Tibial nerve (tissue), 4 donors: ENCODE data around the gene RLN3. TPM values are rescaled to one million over a fixed set of nuclear protein-coding genes. Genes with fewer than 3 reads are reported as not detected.

Experiments used
- DNase-seq, 2 donors: peaks; one replicate each; pipeline ENCODE4 v3.0.0-alpha.2; 2019; ENCODE audit warnings: low spot score in 2 of 2
- H3K27ac ChIP-seq, 4 donors: fragments of 200-600 bp; sonication (generic) in 3 of 4; one replicate each; pipeline ENCODE4 v1.5.1; 2017 to 2019; ENCODE audit warnings: mild to moderate bottlenecking in 1 of 4
- H3K27me3 ChIP-seq, 2 donors: fragments of 200-600 bp; sonication (generic) in 1 of 2; one replicate each; pipeline versions ENCODE4 v1.5.1 to v1.6.0; 2017 to 2019
- H3K36me3 ChIP-seq, 3 donors: fragments of 200-600 bp; sonication (generic); one replicate each; pipeline ENCODE4 v1.5.1; 2018 to 2019
- H3K4me1 ChIP-seq, 4 donors: fragments of 200-600 bp; sonication (generic) in 3 of 4; one replicate each; pipeline ENCODE4 v1.5.1; 2017 to 2019
- H3K4me3 ChIP-seq, 4 donors: fragments of 200-600 bp; sonication (generic) in 3 of 4; one replicate each; pipeline ENCODE4 v1.5.1; 2017 to 2019; ENCODE audit warnings: mild to moderate bottlenecking in 1 of 4, moderate library complexity in 1 of 4
- H3K9me3 ChIP-seq, 4 donors: fragments of 200-600 bp; sonication (generic) in 3 of 4; one replicate each; pipeline ENCODE4 v1.5.1; 2017 to 2019
- CTCF ChIP-seq, 5 experiments: fragments of 200-600 bp in 3 of 5; fragments of 450-650 bp in 2 of 5; sonication (generic) in 3 of 5; IDR thresholded peaks; one replicate each; pipeline ENCODE4 v1.5.1; 2016 to 2019; ENCODE audit warnings: antibody characterized with exemption in 5 of 5, mild to moderate bottlenecking in 3 of 5, moderate library complexity in 2 of 5
- EP300 ChIP-seq, 2 donors: sonication (generic); formaldehyde crosslinking; IDR thresholded peaks; one replicate each; pipeline ENCODE4 v1.6.1; 2017; ENCODE audit warnings: antibody characterized with exemption in 2 of 2, mild to moderate bottlenecking in 1 of 2
- POLR2A ChIP-seq, 2 donors: fragments of 450-650 bp; IDR thresholded peaks; one replicate each; pipeline ENCODE4 v1.6.1; 2017; ENCODE audit warnings: antibody characterized with exemption in 2 of 2, mild to moderate bottlenecking in 2 of 2, moderate library complexity in 2 of 2
- whole genome bisulfite sequencing, 2 donors: methylation state at CpG; one replicate each; pipeline ENCODE4 v1.1.5; 2018; 5-methylcytosine and 5-hydroxymethylcytosine counted together
- total RNA-seq, 4 donors: library from RNA; depleted of rRNA; stranded (reverse); fragments of >200 nt; gene quantifications; one replicate each; pipeline ENCODE4 v1.1.0, GENCODE V29; 2016

Gene RLN3
- total RNA-seq, 4 donors from 2014 or later: not detected

- Histone ChIP-seq H3K36me3 (peaks cover 0 to 18% (median 0%) of the 10 kb centered on the region in 3 donors), H3K9me3 (peaks cover 0 to 17% (median 0%) of the 10 kb centered on the region in 4 donors), H3K4me3 (no peak overlapping the region), H3K27ac (no peak overlapping the region), H3K4me1 (peaks cover 0 to 22% (median 5%) of the 10 kb centered on the region in 4 donors), H3K27me3 (peaks cover 2 to 32% of the 10 kb centered on the region in 2 donors)
- TF ChIP-seq POLR2A (IDR thresholded peaks at IDR 0.05): no peak
- TF ChIP-seq EP300 (IDR thresholded peaks at IDR 0.05): no peak
- no peak for TF ChIP-seq CTCF (IDR thresholded peaks at IDR 0.05)
- no peak for DNase-seq
- WGBS, 2 donors: 63 to 66% methylated on average over 11 of the region's 11 CpGs
Measured at GRCh38 chr19:14054721-14055120, 26.8 kb downstream of the RLN3 start.

- H3K9me3 ChIP-seq: peaks cover 0 to 17% (median 0%) of the 10 kb centered on the region in 4 donors
- peaks cover 2 to 39% of the 10 kb centered on the region in 2 donors for H3K27me3 ChIP-seq
- H3K4me1 ChIP-seq: peaks cover 0 to 22% (median 5%) of the 10 kb centered on the region in 4 donors
- no peak for DNase-seq
- no peak overlapping the region for H3K4me3 ChIP-seq
- H3K36me3 ChIP-seq: peaks cover 0 to 18% (median 0%) of the 10 kb centered on the region in 3 donors
- H3K27ac ChIP-seq: no peak overlapping the region
- 79 to 86% methylated on average over 3 of the region's 3 CpGs for WGBS, 2 donors
- TF ChIP-seq CTCF (IDR thresholded peaks at IDR 0.05) (no peak), POLR2A (IDR thresholded peaks at IDR 0.05) (no peak), EP300 (IDR thresholded peaks at IDR 0.05) (no peak)
Measured at GRCh38 chr19:14055396-14055795, 27.4 kb downstream of the RLN3 start.

GRCh38 chr19:14056069-14056666 is 28.2 kb downstream of the RLN3 start:
- no peak overlapping the region for H3K27ac ChIP-seq
- peaks cover 2 to 45% of the 10 kb centered on the region in 2 donors for H3K27me3 ChIP-seq
- H3K9me3 ChIP-seq: peaks cover 0 to 17% (median 0%) of the 10 kb centered on the region in 4 donors
- no peak for TF ChIP-seq EP300 (IDR thresholded peaks at IDR 0.05)
- no peak for TF ChIP-seq CTCF (IDR thresholded peaks at IDR 0.05)
- TF ChIP-seq POLR2A (IDR thresholded peaks at IDR 0.05): no peak
- H3K4me3 ChIP-seq: no peak overlapping the region
- peaks cover 0 to 22% (median 5%) of the 10 kb centered on the region in 4 donors for H3K4me1 ChIP-seq
- peaks cover 0 to 18% (median 0%) of the 10 kb centered on the region in 3 donors for H3K36me3 ChIP-seq
- WGBS, 2 donors: 91 to 93% methylated on average over 9 of the region's 10 CpGs
- no peak for DNase-seq

GRCh38 chr19:14056741-14057356 is 28.9 kb downstream of the RLN3 start:
- Histone ChIP-seq H3K36me3 (peaks cover 0 to 14% (median 0%) of the 10 kb centered on the region in 3 donors), H3K27me3 (peaks cover 2 to 52% of the 10 kb centered on the region in 2 donors), H3K9me3 (peaks cover 0 to 17% (median 0%) of the 10 kb centered on the region in 4 donors), H3K4me3 (peak overlapping the region in 3 of 4 donors; percentile 18 to 48 (median 28)), H3K27ac (no peak overlapping the region), H3K4me1 (peaks cover 0 to 22% (median 5%) of the 10 kb centered on the region in 4 donors)
- TF ChIP-seq CTCF (IDR thresholded peaks at IDR 0.05): no peak
- TF ChIP-seq EP300 (IDR thresholded peaks at IDR 0.05): no peak
- WGBS, 2 donors: 26 to 33% methylated on average over 18 to 19 of the region's 19 CpGs
- DNase-seq: no peak
